IMR-90 (cell line): Measurements from ENCODE around the gene GNG7. TPM values are rescaled to one million over a fixed set of nuclear protein-coding genes. Genes with fewer than 3 reads are reported as not detected.
A peak's percentile ranks its signal among the peaks of the same experiment; 100 is the strongest.

Experiments used
- ATAC-seq: fragments of 200-7000 bp; cut with Tn5 transposase; 2 replicates; pipeline ENCODE4 v1.9.1; 2020; ENCODE audit warnings: low read depth, mild to moderate bottlenecking, moderate library complexity
- BruUV-seq: library from RNA; stranded (reverse); fragments of 400-500 nt; replicated peaks from 2 replicates; lab custom pipeline; 2021; lab: Mats Ljungman, UMichigan
- CTCF ChIA-PET: fragments of 300-600 bp; formaldehyde crosslinking; extraction: SDS; loops from one replicate; lab custom pipeline; 2021; ENCODE audit warnings: antibody characterized with exemption; lab: Yijun Ruan, JAX
- POLR2A ChIA-PET: fragments of 300-600 bp; sonication (Branson Sonifier 250); formaldehyde crosslinking; loops from one replicate; lab custom pipeline; 2022; ENCODE audit warnings: antibody characterized with exemption; ENCODE audit not compliant: unreplicated experiment; lab: Charles Lee
- DNase-seq: peaks from one replicate; pipeline ENCODE4 v3.0.0; 2013
- H2AFZ ChIP-seq: replicated peaks from 2 replicates; pipeline ENCODE3; 2013; ENCODE audit warnings: low read length, mild to moderate bottlenecking; ENCODE audit not compliant: poor library complexity
- H2AK5ac ChIP-seq: 2 replicates; pipeline ENCODE4 v1.6.1; 2013; ENCODE audit warnings: low read depth, low read length, inconsistent platforms
- H2AK9ac ChIP-seq: replicated peaks from 2 replicates; pipeline ENCODE3; 2013; ENCODE audit warnings: mild to moderate bottlenecking, low read depth, low read length, moderate library complexity; ENCODE audit not compliant: poor library complexity
- H2BK120ac ChIP-seq: 2 replicates; pipeline ENCODE4 v1.6.1; 2013; ENCODE audit warnings: low read depth, low read length, inconsistent platforms
- H2BK15ac ChIP-seq: 3 replicates; pipeline ENCODE4 v1.6.1; 2013; ENCODE audit warnings: low read depth, low read length, inconsistent platforms
- H2BK20ac ChIP-seq: 2 replicates; pipeline ENCODE4 v1.6.1; 2013; ENCODE audit warnings: low read depth, mild to moderate bottlenecking, inconsistent platforms, low read length, moderate library complexity
- H2BK5ac ChIP-seq: 2 replicates; pipeline ENCODE4 v1.6.1; 2013; ENCODE audit warnings: mild to moderate bottlenecking, low read depth, low read length, inconsistent platforms; ENCODE audit not compliant: poor library complexity, severe bottlenecking
- H3K14ac ChIP-seq: replicated peaks from 2 replicates; pipeline ENCODE4 v1.6.1; 2013; ENCODE audit warnings: low read depth, low read length, inconsistent platforms
- H3K18ac ChIP-seq: 2 replicates; pipeline ENCODE4 v1.6.1; 2013; ENCODE audit warnings: low read depth, low read length, control low read depth
- H3K23ac ChIP-seq: 2 replicates; pipeline ENCODE4 v1.6.1; 2013; ENCODE audit warnings: low read depth, low read length, inconsistent platforms
- H3K27ac ChIP-seq: 2 replicates; pipeline ENCODE4 v1.5.1; 2013; ENCODE audit warnings: mild to moderate bottlenecking, control low read depth, low read length; ENCODE audit not compliant: insufficient read depth
- H3K27me3 ChIP-seq: 2 replicates; pipeline ENCODE4 v1.6.1; 2013; ENCODE audit warnings: low read length; ENCODE audit not compliant: control insufficient read depth, insufficient read depth
- H3K36me3 ChIP-seq: 2 replicates; pipeline ENCODE4 v1.6.1; 2013; ENCODE audit warnings: low read length, mixed read lengths; ENCODE audit not compliant: control insufficient read depth, insufficient read depth
- H3K4ac ChIP-seq: 2 replicates; pipeline ENCODE4 v1.6.1; 2013; ENCODE audit warnings: low read depth, low read length, inconsistent platforms
- H3K4me1 ChIP-seq: 2 replicates; pipeline ENCODE4 v1.6.1; 2013; ENCODE audit warnings: low read length, mixed read lengths; ENCODE audit not compliant: control insufficient read depth, insufficient read depth
- H3K4me2 ChIP-seq: 2 replicates; pipeline ENCODE4 v1.6.1; 2013; ENCODE audit warnings: low read depth, mild to moderate bottlenecking, control low read depth, low read length, moderate library complexity
- H3K4me3 ChIP-seq: 2 replicates; pipeline ENCODE4 v1.5.1; 2013; ENCODE audit warnings: low read depth, mild to moderate bottlenecking, control low read depth, low read length, moderate library complexity; ENCODE audit not compliant: insufficient read depth
- H3K56ac ChIP-seq: 2 replicates; pipeline ENCODE4 v1.6.1; 2013; ENCODE audit warnings: low read length, inconsistent platforms; ENCODE audit not compliant: insufficient read depth; ENCODE audit errors: extremely low read depth
- H3K79me1 ChIP-seq, 2 experiments: 2 replicates each; pipeline ENCODE4 v1.6.1; 2013; ENCODE audit warnings: low read length in 2 of 2, inconsistent platforms in 1 of 2, low read depth in 1 of 2
- H3K9ac ChIP-seq: 2 replicates; pipeline ENCODE4 v1.6.1; 2013; ENCODE audit warnings: low read depth, low read length, control low read depth
- H3K9me1 ChIP-seq: 2 replicates; pipeline ENCODE4 v1.6.1; 2013; ENCODE audit warnings: low read length, inconsistent platforms; ENCODE audit not compliant: insufficient read depth
- H3K9me3 ChIP-seq: 2 replicates; pipeline ENCODE4 v1.6.1; 2013; ENCODE audit warnings: low read length; ENCODE audit not compliant: control insufficient read depth, insufficient read depth
- H4K20me1 ChIP-seq: 2 replicates; pipeline ENCODE4 v1.6.1; 2013; ENCODE audit warnings: low read length, inconsistent platforms; ENCODE audit not compliant: insufficient read depth
- H4K5ac ChIP-seq: 2 replicates; pipeline ENCODE4 v1.6.1; 2013; ENCODE audit warnings: mild to moderate bottlenecking, low read depth, low read length, control low read depth
- H4K8ac ChIP-seq, 2 experiments: 2 replicates each; pipeline ENCODE4 v1.6.1; 2013; ENCODE audit warnings: low read depth in 2 of 2, low read length in 2 of 2, control low read depth in 1 of 2, inconsistent platforms in 1 of 2
- H4K91ac ChIP-seq: 2 replicates; pipeline ENCODE4 v1.6.1; 2013; ENCODE audit warnings: low read depth, low read length, inconsistent platforms; ENCODE audit not compliant: insufficient read depth
- BHLHE40 ChIP-seq: fragments of 150-350 bp; IDR thresholded peaks from 2 replicates; pipeline ENCODE4 v1.6.1; 2016; ENCODE audit warnings: mild to moderate bottlenecking, low read depth, low read length
- CEBPB ChIP-seq: IDR thresholded peaks from 2 replicates; pipeline ENCODE4 v1.6.1; 2012; ENCODE audit warnings: low read depth, low read length, improper control_type of control experiment
- CHD1 ChIP-seq: IDR thresholded peaks from 2 replicates; pipeline ENCODE4 v1.6.1; 2012; ENCODE audit warnings: low read depth, low read length, improper control_type of control experiment
- CTCF ChIP-seq: conservative IDR thresholded peaks from 2 replicates; pipeline ENCODE4 v1.5.1; 2012; ENCODE audit warnings: mild to moderate bottlenecking, low read depth, low read length, improper control_type of control experiment
- FOS ChIP-seq: fragments of 150-350 bp; IDR thresholded peaks from 2 replicates; pipeline ENCODE4 v1.6.1; 2016; ENCODE audit warnings: low read depth, low read length
- MAFK ChIP-seq: IDR thresholded peaks from 2 replicates; pipeline ENCODE4 v1.6.1; 2012; ENCODE audit warnings: low read depth, low read length, improper control_type of control experiment
- MAZ ChIP-seq: IDR thresholded peaks from 2 replicates; pipeline ENCODE4 v1.6.1; 2012; ENCODE audit warnings: low read depth, mild to moderate bottlenecking, low read length, improper control_type of control experiment, moderate library complexity, borderline replicate concordance
- MXI1 ChIP-seq: IDR thresholded peaks from 2 replicates; pipeline ENCODE4 v1.6.1; 2012; ENCODE audit warnings: low read depth, mild to moderate bottlenecking, low read length, moderate library complexity, borderline replicate concordance
- NFE2L2 ChIP-seq: fragments of 150-350 bp; IDR thresholded peaks from 2 replicates; pipeline ENCODE4 v1.6.1; 2016; ENCODE audit warnings: low read depth, mild to moderate bottlenecking, low read length
- POLR2A ChIP-seq: IDR thresholded peaks from 2 replicates; pipeline ENCODE4 v1.6.1; 2012; ENCODE audit warnings: mild to moderate bottlenecking, low read depth, low read length
- RAD21 ChIP-seq: IDR thresholded peaks from 2 replicates; pipeline ENCODE4 v1.6.1; 2012; ENCODE audit warnings: low read length, improper control_type of control experiment
- RCOR1 ChIP-seq: IDR thresholded peaks from 2 replicates; pipeline ENCODE4 v1.6.1; 2012; ENCODE audit warnings: mild to moderate bottlenecking, low read length, improper control_type of control experiment; ENCODE audit not compliant: insufficient replicate concordance
- RFX5 ChIP-seq: IDR thresholded peaks from 2 replicates; pipeline ENCODE4 v1.8.0; 2012; ENCODE audit warnings: low read depth, mild to moderate bottlenecking, low read length, moderate library complexity
- SMC3 ChIP-seq: fragments of 150-350 bp; IDR thresholded peaks from 2 replicates; pipeline ENCODE4 v1.6.1; 2016; ENCODE audit warnings: low read depth, mild to moderate bottlenecking, antibody characterized with exemption, low read length, moderate library complexity
- WGBS, 2 experiments: methylation state at CpG; one replicate each; pipeline versions ENCODE4 v1.1.5 to v1.1.7; 2013; ENCODE audit warnings: missing lambda C conversion rate in 2 of 2; ENCODE audit not compliant: insufficient read length in 1 of 2; ENCODE audit errors: extremely low coverage in 2 of 2; 5-methylcytosine and 5-hydroxymethylcytosine counted together
- dilution Hi-C: fragments of 300-500 bp; cut with HindIII; formaldehyde crosslinking; loops from one replicate; pipeline ENCODE4 v1.14.3; 2018; ENCODE audit warnings: low sequenced_read_pairs; ENCODE audit not compliant: unreplicated experiment
- in situ Hi-C: fragments of 300-500 bp; cut with MboI; formaldehyde crosslinking; loops from 3 replicates; pipeline ENCODE4 v1.14.3; 2019; ENCODE audit warnings: low sequenced_read_pairs, inconsistent platforms, mixed read lengths
- intact Hi-C: fragments of 100-400 bp; cut with micrococcal nuclease; formaldehyde crosslinking; loops from 2 replicates; pipeline ENCODE4 v1.10.0; 2022
- polyA plus RNA-seq, 3 experiments: library from polyadenylated mRNA; depleted of rRNA; stranded (reverse); fragments of >200 nt; gene quantifications; 2 replicates each; pipeline ENCODE4 v1.2.3, GENCODE V29; 2012; ENCODE audit warnings: low replicate concordance in 1 of 3
- total RNA-seq: library from RNA; depleted of rRNA; stranded (reverse); fragments of >200 nt; gene quantifications from 2 replicates; pipeline ENCODE4 v1.2.3, GENCODE V29; 2012
- TF ChIP-seq, protein P1 (sequence below): fragments of 150-350 bp; IDR thresholded peaks from 2 replicates; pipeline ENCODE4 v1.6.1; 2017; ENCODE audit warnings: mild to moderate bottlenecking, antibody characterized with exemption, low read length, low read depth

The GNG7 gene
- total and polyA plus RNA-seq, 2 of the 4 experiments (the other 2 are of a cell fraction), result under 0.01 to 0.21 TPM

DNA sequence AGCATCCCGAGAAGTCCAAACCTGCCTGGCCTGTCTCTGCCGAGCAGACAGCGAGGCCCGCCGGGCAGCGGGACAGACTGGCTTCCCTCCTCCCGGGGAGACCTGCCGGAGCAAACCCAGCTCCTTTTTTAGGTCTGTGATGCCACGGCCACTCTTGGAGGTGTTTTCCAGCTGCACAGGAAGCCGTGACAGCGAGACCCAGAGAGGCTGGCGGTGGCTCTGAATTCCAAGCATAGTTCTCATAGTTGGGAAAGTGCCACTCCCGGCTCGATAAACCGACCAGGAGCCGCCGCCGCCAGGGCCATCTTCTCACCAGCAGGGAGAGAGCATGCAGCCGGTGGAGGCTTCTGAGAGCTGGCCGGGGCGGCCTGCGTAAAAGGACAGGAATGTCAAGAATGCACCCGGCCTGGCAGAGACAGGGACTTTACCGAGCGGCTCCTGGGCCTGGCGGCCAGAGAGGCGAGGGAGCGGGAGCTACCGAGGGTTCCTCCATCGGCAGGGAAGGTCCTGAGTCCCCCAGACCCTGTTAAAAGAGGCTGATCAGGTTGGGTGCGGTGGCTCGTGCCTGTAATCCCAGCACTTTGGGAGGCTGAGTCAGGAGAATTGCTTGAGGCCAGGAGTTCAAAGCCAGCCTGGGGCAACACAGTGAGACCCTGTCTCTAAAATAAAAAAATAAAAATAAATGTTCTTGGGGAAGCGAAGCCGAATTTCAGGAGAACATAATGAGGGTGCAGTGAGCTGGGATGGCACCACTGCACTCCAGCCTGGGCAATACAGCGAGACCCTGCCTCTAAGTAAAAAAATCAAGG lies 161.6 kb downstream of the GNG7 start:
- peak overlapping the region; percentile 94 for H3K18ac ChIP-seq
- H2BK15ac ChIP-seq, result peak overlapping the region; percentile 97; the same call in 2 of the 3 replicates
- H4K91ac ChIP-seq, result peak overlapping the region; percentile 99
- peak overlapping the region; percentile 99 for H4K8ac ChIP-seq
- H3K14ac ChIP-seq, result peak overlapping the region; percentile 87
- peak overlapping the region; percentile 83 for H3K9ac ChIP-seq
- H4K20me1 ChIP-seq, result no peaks in the 10 kb centered on the region
- no peaks in the 10 kb centered on the region for H3K36me3 ChIP-seq
- peak overlapping the region; percentile 78 for H2AFZ ChIP-seq
- H2BK20ac ChIP-seq, result peak overlapping the region; percentile 99
- 0 out of 2 replicates have a peak overlapping the region, but pooled peaks have one; percentile 0 for H3K4me3 ChIP-seq
- dilution Hi-C loops, result no loop called here
- peak overlapping the region; percentile 98 for H3K23ac ChIP-seq
- peak overlapping the region; percentile 98 for H3K56ac ChIP-seq
- peaks cover 9% of the 10 kb centered on the region for H3K9me1 ChIP-seq
- H3K27ac ChIP-seq, result peak overlapping the region; percentile 97
- H2AK9ac ChIP-seq, result peak overlapping the region; percentile 90
- H2BK120ac ChIP-seq, result peak overlapping the region; percentile 100
- ChIA-PET CTCF (interaction anchor here (1.1 to 1.2 kb wide), 2 partner anchors 7 to 18 kb away, joined by 3 read pairs; no protein-coding TSS in a partner anchor), POLR2A (interaction anchor here (0.9 to 2.0 kb wide), 4 partner anchors 38 to 71 kb away, joined by 3 to 23 read pairs (median 3); partner anchors contain the start of gene GADD45B)
- DNase-seq (peak; percentile 97), ATAC-seq (peak; percentile 82)
- 1% methylated on average over 27 of the region's 35 CpGs; no CpG with 5 or more reads in 1 of the 2 experiments for WGBS, 2 experiments
- peak overlapping the region; percentile 98 for H2BK5ac ChIP-seq
- H3K9me3 ChIP-seq, result no peaks in the 10 kb centered on the region
- no peaks in the 10 kb centered on the region for H3K27me3 ChIP-seq
- no TSS peak for BruUV-seq
- intact Hi-C loops, result no loop called here
- H3K79me1 ChIP-seq, result peaks cover 4 to 29% of the 10 kb centered on the region in 2 experiments; a peak in 3 of 4 replicates
- H3K4me1 ChIP-seq, result peaks cover 28% of the 10 kb centered on the region
- peak overlapping the region; percentile 32 for H3K4me2 ChIP-seq
- H2AK5ac ChIP-seq, result peak overlapping the region; percentile 98
- peak overlapping the region; percentile 93 for H4K5ac ChIP-seq
- H3K4ac ChIP-seq, result peak overlapping the region; percentile 100
- in situ Hi-C loops, result no loop called here
- TF ChIP-seq CHD1, result no peak
- peak; percentile 34; the same call in 1 of the 2 replicates for TF ChIP-seq CTCF
- no peak for TF ChIP-seq MAFK
- peak; percentile 71 for TF ChIP-seq FOS
- TF ChIP-seq RCOR1, result peak; percentile 78
- TF ChIP-seq RAD21, result peak; percentile 48
- TF ChIP-seq MXI1, result 0 out of 2 replicates have a peak, but pooled peaks have one; percentile 60
- TF ChIP-seq SMC3, result peak; percentile 32
- TF ChIP-seq, protein P1, sequence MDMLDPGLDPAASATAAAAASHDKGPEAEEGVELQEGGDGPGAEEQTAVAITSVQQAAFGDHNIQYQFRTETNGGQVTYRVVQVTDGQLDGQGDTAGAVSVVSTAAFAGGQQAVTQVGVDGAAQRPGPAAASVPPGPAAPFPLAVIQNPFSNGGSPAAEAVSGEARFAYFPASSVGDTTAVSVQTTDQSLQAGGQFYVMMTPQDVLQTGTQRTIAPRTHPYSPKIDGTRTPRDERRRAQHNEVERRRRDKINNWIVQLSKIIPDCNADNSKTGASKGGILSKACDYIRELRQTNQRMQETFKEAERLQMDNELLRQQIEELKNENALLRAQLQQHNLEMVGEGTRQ, result no peak
- no peak for TF ChIP-seq RFX5
- peak; percentile 74 for TF ChIP-seq POLR2A
- no peak for TF ChIP-seq NFE2L2
- TF ChIP-seq BHLHE40, result peak; percentile 57; the same call in 1 of the 2 replicates
- TF ChIP-seq MAZ, result peak; percentile 55; the same call in 1 of the 2 replicates
- no peak for TF ChIP-seq CEBPB
